ENCODE measurements around the gene PTCD2.
A peak's percentile ranks its signal among the peaks of the same experiment; 100 is the strongest.

Gene PTCD2

DNA sequence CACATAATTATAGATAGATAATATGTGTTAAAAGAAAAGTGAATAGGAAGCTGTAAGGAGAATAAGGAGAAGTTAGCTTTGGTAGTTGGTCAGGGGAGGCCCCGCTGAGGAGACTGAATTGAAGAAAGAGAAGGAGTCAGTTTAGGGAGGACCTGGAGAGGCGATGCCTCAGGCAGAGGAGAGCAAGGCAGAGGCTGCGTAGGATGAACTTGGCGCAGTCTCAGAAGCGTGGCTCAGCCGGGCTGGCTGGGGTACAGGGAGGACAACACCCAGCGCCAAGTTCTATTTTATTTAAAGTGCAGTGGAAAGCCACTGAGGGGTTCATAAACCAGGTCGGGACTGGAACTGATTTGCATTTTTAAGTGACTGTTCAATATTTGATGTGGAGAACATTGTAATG is 68.5 kb downstream of the PTCD2 start:
- peaks cover 0 to 2% of the 10 kb centered on the region in 2 experiments for H3K4me1 ChIP-seq (ENCODE audit: control insufficient read depth in 1 of 2, insufficient read depth in 2 of 2, low read length in 2 of 2)
- no peak overlapping the region for H3K4me3 ChIP-seq (ENCODE audit: low read depth, low read length)
- H3K27ac ChIP-seq (ENCODE audit: low read depth, low read length) = no peak overlapping the region
- H3K4ac ChIP-seq (ENCODE audit: low read depth, low read length) = no peak overlapping the region
- H3K79me2 ChIP-seq (ENCODE audit: control insufficient read depth, insufficient read depth, low read length, poor library complexity) = no peaks in the 10 kb centered on the region
- no peak overlapping the region for H4K8ac ChIP-seq (ENCODE audit: low read depth, low read length)
- H3K4me2 ChIP-seq (ENCODE audit: low read length) = no peak overlapping the region
- H2BK5ac ChIP-seq (ENCODE audit: low read depth, low read length, poor library complexity) = no peak overlapping the region
- H3K23ac ChIP-seq (ENCODE audit: low read length) = no peak overlapping the region
- WGBS (ENCODE audit: extremely low coverage, insufficient coverage, insufficient read length) = no CpG with 5 or more reads among the region's 8 CpGs
- H3K79me1 ChIP-seq (ENCODE audit: low read length) = no peaks in the 10 kb centered on the region
- no peak overlapping the region for H2AFZ ChIP-seq (ENCODE audit: insufficient read depth, low read length, poor library complexity)
- H3K9me3 ChIP-seq (ENCODE audit: insufficient read depth, low read depth, low read length) = no peaks in the 10 kb centered on the region
- H3K36me3 ChIP-seq (ENCODE audit: control insufficient read depth in 1 of 2, insufficient read depth in 2 of 2, low read length in 2 of 2) = no peaks in the 10 kb centered on the region
- no peak overlapping the region for H3K14ac ChIP-seq (ENCODE audit: low read length)
- no peak overlapping the region for H2BK12ac ChIP-seq (ENCODE audit: low read length)
- no peak for DNase-seq
- H3K18ac ChIP-seq (ENCODE audit: low read length) = no peak overlapping the region
- H3K9ac ChIP-seq (ENCODE audit: low read length) = no peak overlapping the region
- no peaks in the 10 kb centered on the region for H3K27me3 ChIP-seq (ENCODE audit: insufficient read depth, low read length)
- H4K12ac ChIP-seq (ENCODE audit: low read depth, low read length) = no peak overlapping the region
- no peak overlapping the region for H2BK120ac ChIP-seq (ENCODE audit: insufficient read depth, low read length, poor library complexity)
- H4K91ac ChIP-seq (ENCODE audit: low read depth, low read length) = no peak overlapping the region
- H2AK5ac ChIP-seq (ENCODE audit: low read length) = no peak overlapping the region

DNA sequence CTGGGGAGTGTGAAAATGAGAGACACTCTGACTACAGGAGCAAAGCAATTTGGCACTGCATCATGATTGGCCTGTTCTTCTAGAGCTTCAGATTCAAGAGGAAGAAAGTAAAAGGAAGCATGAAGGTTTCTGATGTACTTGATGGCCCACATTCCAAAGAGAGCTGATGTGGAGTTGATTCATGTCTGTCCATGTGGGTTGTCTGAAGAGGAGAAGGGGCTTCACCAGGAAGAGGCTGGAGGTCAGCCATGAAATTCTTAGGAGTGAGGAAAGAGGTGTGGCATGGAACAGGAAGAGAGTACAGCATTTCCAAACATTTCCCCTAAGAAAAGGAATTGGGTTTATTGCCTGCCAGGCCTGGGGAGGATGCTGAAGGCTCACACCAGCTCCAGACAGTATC is 70.7 kb downstream of the PTCD2 start:
- no peak overlapping the region for H2AK5ac ChIP-seq (ENCODE audit: low read length)
- no peak overlapping the region for H4K91ac ChIP-seq (ENCODE audit: low read depth, low read length)
- no peak overlapping the region for H3K4ac ChIP-seq (ENCODE audit: low read depth, low read length)
- no peaks in the 10 kb centered on the region for H3K36me3 ChIP-seq (ENCODE audit: control insufficient read depth in 1 of 2, insufficient read depth in 2 of 2, low read length in 2 of 2)
- DNase-seq = peak; percentile 57 to 72
- no peak overlapping the region for H4K12ac ChIP-seq (ENCODE audit: low read depth, low read length)
- no peak overlapping the region for H2BK120ac ChIP-seq (ENCODE audit: insufficient read depth, low read length, poor library complexity)
- H4K8ac ChIP-seq (ENCODE audit: low read depth, low read length) = no peak overlapping the region
- no peak overlapping the region for H2BK5ac ChIP-seq (ENCODE audit: low read depth, low read length, poor library complexity)
- H3K79me2 ChIP-seq (ENCODE audit: control insufficient read depth, insufficient read depth, low read length, poor library complexity) = no peaks in the 10 kb centered on the region
- H3K23ac ChIP-seq (ENCODE audit: low read length) = no peak overlapping the region
- no peaks in the 10 kb centered on the region for H3K9me3 ChIP-seq (ENCODE audit: insufficient read depth, low read depth, low read length)
- no peak overlapping the region for H3K27ac ChIP-seq (ENCODE audit: low read depth, low read length)
- no peak overlapping the region for H2BK12ac ChIP-seq (ENCODE audit: low read length)
- no peak overlapping the region for H3K9ac ChIP-seq (ENCODE audit: low read length)
- no peak overlapping the region for H2AFZ ChIP-seq (ENCODE audit: insufficient read depth, low read length, poor library complexity)
- no peak overlapping the region for H3K4me2 ChIP-seq (ENCODE audit: low read length)
- no peaks in the 10 kb centered on the region for H3K27me3 ChIP-seq (ENCODE audit: insufficient read depth, low read length)
- H3K79me1 ChIP-seq (ENCODE audit: low read length) = no peaks in the 10 kb centered on the region
- H3K4me1 ChIP-seq (ENCODE audit: control insufficient read depth in 1 of 2, insufficient read depth in 2 of 2, low read length in 2 of 2) = peaks cover 0 to 2% of the 10 kb centered on the region in 2 experiments
- H3K18ac ChIP-seq (ENCODE audit: low read length) = no peak overlapping the region
- H3K14ac ChIP-seq (ENCODE audit: low read length) = no peak overlapping the region
- no peak overlapping the region for H3K4me3 ChIP-seq (ENCODE audit: low read depth, low read length)

DNA sequence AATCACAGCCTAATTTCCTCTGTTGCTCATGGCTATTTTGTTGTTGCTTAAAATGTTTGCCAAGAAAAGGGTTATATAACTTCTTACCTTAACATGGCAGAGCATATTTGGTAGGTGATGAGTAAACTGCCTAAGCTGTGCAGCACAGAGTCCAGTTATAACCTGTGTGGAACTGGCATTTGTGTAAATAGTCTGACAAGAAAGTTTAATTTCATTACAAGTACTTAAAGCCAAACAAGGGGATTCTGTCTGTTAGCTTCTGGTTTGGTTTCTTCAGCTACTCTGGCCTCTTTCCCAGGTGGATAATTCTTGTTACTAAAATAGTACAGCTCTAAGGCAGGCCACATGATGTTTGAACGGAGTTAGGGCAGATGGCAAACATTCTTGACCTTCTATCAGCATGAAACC is 72.2 kb downstream of the PTCD2 start:
- Histone ChIP-seq H3K4me3 (ENCODE audit: low read depth, low read length) (no peak overlapping the region), H3K23ac (ENCODE audit: low read length) (no peak overlapping the region), H3K18ac (ENCODE audit: low read length) (no peak overlapping the region), H3K27ac (ENCODE audit: low read depth, low read length) (no peak overlapping the region), H3K4me1 (ENCODE audit: control insufficient read depth in 1 of 2, insufficient read depth in 2 of 2, low read length in 2 of 2) (peaks cover 0 to 2% of the 10 kb centered on the region in 2 experiments), H2AFZ (ENCODE audit: insufficient read depth, low read length, poor library complexity) (no peak overlapping the region), H3K27me3 (ENCODE audit: insufficient read depth, low read length) (no peaks in the 10 kb centered on the region), H3K9me3 (ENCODE audit: insufficient read depth, low read depth, low read length) (no peaks in the 10 kb centered on the region), H2BK120ac (ENCODE audit: insufficient read depth, low read length, poor library complexity) (no peak overlapping the region), H2BK12ac (ENCODE audit: low read length) (no peak overlapping the region), H4K91ac (ENCODE audit: low read depth, low read length) (no peak overlapping the region), H3K36me3 (ENCODE audit: control insufficient read depth in 1 of 2, insufficient read depth in 2 of 2, low read length in 2 of 2) (no peaks in the 10 kb centered on the region), H4K12ac (ENCODE audit: low read depth, low read length) (no peak overlapping the region), H3K4me2 (ENCODE audit: low read length) (no peak overlapping the region), H3K14ac (ENCODE audit: low read length) (no peak overlapping the region), H4K8ac (ENCODE audit: low read depth, low read length) (no peak overlapping the region), H3K9ac (ENCODE audit: low read length) (no peak overlapping the region), H3K79me2 (ENCODE audit: control insufficient read depth, insufficient read depth, low read length, poor library complexity) (no peaks in the 10 kb centered on the region), H3K79me1 (ENCODE audit: low read length) (no peaks in the 10 kb centered on the region), H2AK5ac (ENCODE audit: low read length) (no peak overlapping the region), H3K4ac (ENCODE audit: low read depth, low read length) (no peak overlapping the region), H2BK5ac (ENCODE audit: low read depth, low read length, poor library complexity) (no peak overlapping the region)
- no CpG with 5 or more reads among the region's 1 CpG for WGBS (ENCODE audit: extremely low coverage, insufficient coverage, insufficient read length)
- no peak for DNase-seq

DNA sequence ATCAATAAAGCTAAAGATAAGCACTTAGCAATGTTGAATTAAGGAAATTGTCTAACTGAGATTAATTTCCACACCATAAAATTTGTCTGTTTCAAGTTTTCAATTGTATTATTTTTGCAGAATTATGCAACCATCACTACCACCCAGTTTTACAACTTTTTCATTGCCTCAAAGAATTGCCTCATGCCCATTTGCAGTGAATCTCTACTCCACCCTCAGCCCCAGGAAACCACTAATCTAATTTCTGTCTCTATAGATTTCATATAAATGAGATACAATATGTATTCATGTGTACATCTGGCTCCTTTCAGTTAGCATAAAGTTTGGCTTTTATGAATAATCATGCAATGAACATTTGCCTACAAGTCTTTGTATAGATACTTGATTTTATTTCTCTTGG is 72.9 kb downstream of the PTCD2 start:
- Histone ChIP-seq H3K4me1 (ENCODE audit: control insufficient read depth in 1 of 2, insufficient read depth in 2 of 2, low read length in 2 of 2) (peaks cover 0 to 1% of the 10 kb centered on the region in 2 experiments), H2AFZ (ENCODE audit: insufficient read depth, low read length, poor library complexity) (no peak overlapping the region), H3K4me2 (ENCODE audit: low read length) (no peak overlapping the region), H3K79me1 (ENCODE audit: low read length) (no peaks in the 10 kb centered on the region), H4K91ac (ENCODE audit: low read depth, low read length) (no peak overlapping the region), H3K9ac (ENCODE audit: low read length) (no peak overlapping the region), H3K36me3 (ENCODE audit: control insufficient read depth in 1 of 2, insufficient read depth in 2 of 2, low read length in 2 of 2) (no peaks in the 10 kb centered on the region), H3K14ac (ENCODE audit: low read length) (no peak overlapping the region), H3K4me3 (ENCODE audit: low read depth, low read length) (no peak overlapping the region), H2AK5ac (ENCODE audit: low read length) (no peak overlapping the region), H3K4ac (ENCODE audit: low read depth, low read length) (no peak overlapping the region), H4K12ac (ENCODE audit: low read depth, low read length) (no peak overlapping the region), H3K9me3 (ENCODE audit: insufficient read depth, low read depth, low read length) (no peaks in the 10 kb centered on the region), H2BK120ac (ENCODE audit: insufficient read depth, low read length, poor library complexity) (no peak overlapping the region), H2BK5ac (ENCODE audit: low read depth, low read length, poor library complexity) (no peak overlapping the region), H3K27ac (ENCODE audit: low read depth, low read length) (no peak overlapping the region), H2BK12ac (ENCODE audit: low read length) (no peak overlapping the region), H3K18ac (ENCODE audit: low read length) (no peak overlapping the region), H3K27me3 (ENCODE audit: insufficient read depth, low read length) (no peaks in the 10 kb centered on the region), H3K79me2 (ENCODE audit: control insufficient read depth, insufficient read depth, low read length, poor library complexity) (no peaks in the 10 kb centered on the region), H3K23ac (ENCODE audit: low read length) (no peak overlapping the region), H4K8ac (ENCODE audit: low read depth, low read length) (no peak overlapping the region)
- DNase-seq = no peak

DNA sequence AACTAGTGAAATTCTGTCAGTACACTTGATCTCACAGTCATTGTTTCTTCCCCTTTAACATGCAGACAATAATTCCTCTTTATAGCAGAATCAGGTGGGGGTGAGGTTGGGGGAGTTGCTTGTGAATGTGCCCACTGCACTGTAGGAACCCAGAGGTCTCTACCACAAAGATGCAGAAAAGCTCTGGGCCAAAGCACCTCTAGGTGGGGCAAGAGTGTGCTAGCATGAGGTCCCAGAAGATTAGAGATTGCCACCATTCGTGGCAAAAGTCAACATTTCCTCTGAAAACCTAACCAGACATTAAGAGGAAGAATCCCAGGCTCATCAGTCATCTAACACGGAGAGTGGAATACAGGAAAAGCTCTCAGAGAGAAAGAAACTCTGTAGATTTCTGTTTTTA is 74.5 kb downstream of the PTCD2 start:
- H3K36me3 ChIP-seq (ENCODE audit: control insufficient read depth in 1 of 2, insufficient read depth in 2 of 2, low read length in 2 of 2) = no peaks in the 10 kb centered on the region
- no peak overlapping the region for H3K18ac ChIP-seq (ENCODE audit: low read length)
- no peaks in the 10 kb centered on the region for H3K27me3 ChIP-seq (ENCODE audit: insufficient read depth, low read length)
- no peak overlapping the region for H4K12ac ChIP-seq (ENCODE audit: low read depth, low read length)
- H3K27ac ChIP-seq (ENCODE audit: low read depth, low read length) = no peak overlapping the region
- H2AK5ac ChIP-seq (ENCODE audit: low read length) = no peak overlapping the region
- H2BK120ac ChIP-seq (ENCODE audit: insufficient read depth, low read length, poor library complexity) = no peak overlapping the region
- no peak overlapping the region for H3K14ac ChIP-seq (ENCODE audit: low read length)
- no peak overlapping the region for H3K4ac ChIP-seq (ENCODE audit: low read depth, low read length)
- H3K23ac ChIP-seq (ENCODE audit: low read length) = no peak overlapping the region
- H3K4me1 ChIP-seq (ENCODE audit: control insufficient read depth in 1 of 2, insufficient read depth in 2 of 2, low read length in 2 of 2) = peaks cover 0 to 2% of the 10 kb centered on the region in 2 experiments
- no peaks in the 10 kb centered on the region for H3K79me2 ChIP-seq (ENCODE audit: control insufficient read depth, insufficient read depth, low read length, poor library complexity)
- no CpG with 5 or more reads among the region's 2 CpGs for WGBS (ENCODE audit: extremely low coverage, insufficient coverage, insufficient read length)
- no peak overlapping the region for H4K91ac ChIP-seq (ENCODE audit: low read depth, low read length)
- no peaks in the 10 kb centered on the region for H3K9me3 ChIP-seq (ENCODE audit: insufficient read depth, low read depth, low read length)
- no peak overlapping the region for H2AFZ ChIP-seq (ENCODE audit: insufficient read depth, low read length, poor library complexity)
- H3K4me2 ChIP-seq (ENCODE audit: low read length) = no peak overlapping the region
- peak in 1 of 2 donors; percentile 77 for DNase-seq
- no peak overlapping the region for H3K9ac ChIP-seq (ENCODE audit: low read length)
- H2BK12ac ChIP-seq (ENCODE audit: low read length) = no peak overlapping the region
- no peak overlapping the region for H2BK5ac ChIP-seq (ENCODE audit: low read depth, low read length, poor library complexity)
- H4K8ac ChIP-seq (ENCODE audit: low read depth, low read length) = no peak overlapping the region
- peaks cover 2% of the 10 kb centered on the region for H3K79me1 ChIP-seq (ENCODE audit: low read length)
- no peak overlapping the region for H3K4me3 ChIP-seq (ENCODE audit: low read depth, low read length)

All from trophoblast cell (in vitro differentiated cells and primary cell).